Superior temporal gyrus (tissue), 1 donor: ENCODE data around the gene LY6G6D.

Source experiments
- DNase-seq: peaks from one replicate; pipeline ENCODE4 v3.0.0-alpha.2; 2016; ENCODE audit errors: extremely low spot score

LY6G6D gene

GRCh38 chr6:31764198-31764597 is 49.0 kb downstream of the LY6G6D start:
- no peak for DNase-seq

- no peak for DNase-seq
Measured at GRCh38 chr6:31765559-31765909, 50.4 kb downstream of the LY6G6D start.

- DNase-seq = no peak
Measured at GRCh38 chr6:31765910-31766794, 51.0 kb downstream of the LY6G6D start.

- DNase-seq = no peak
Measured at GRCh38 chr6:31767096-31767645, 52.0 kb downstream of the LY6G6D start.
